HepG2 (cell line): ENCODE measurements around the gene MRPL38. TPM values are rescaled to one million over a fixed set of nuclear protein-coding genes. Genes with fewer than 3 reads are reported as not detected.

Experiments
- ATRX ChIP-seq: sonication (generic); formaldehyde crosslinking; IDR thresholded peaks from 2 replicates; pipeline ENCODE4 v1.4.0; 2020; ENCODE audit warnings: missing genetic modification reagents, borderline replicate concordance
- EEA1 ChIP-seq: sonication (generic); formaldehyde crosslinking; IDR thresholded peaks from 2 replicates; pipeline ENCODE4 v1.5.1; 2020; ENCODE audit warnings: mild to moderate bottlenecking, missing genetic modification reagents, borderline replicate concordance
- ETV5 ChIP-seq: IDR thresholded peaks from 2 replicates; pipeline ENCODE4 v1.6.1; 2018; ENCODE audit warnings: missing biosample characterization, missing genetic modification reagents, inconsistent platforms, borderline replicate concordance
- HNF4A ChIP-seq: sonication (generic); formaldehyde crosslinking; IDR thresholded peaks from 2 replicates; pipeline ENCODE4 v1.4.0; 2020; ENCODE audit warnings: missing genetic modification reagents
- KDM2A ChIP-seq: sonication (generic); formaldehyde crosslinking; IDR thresholded peaks from 2 replicates; pipeline ENCODE4 v1.4.0; 2020; ENCODE audit warnings: low read depth, missing genetic modification reagents, borderline replicate concordance
- KDM5B ChIP-seq: sonication (generic); formaldehyde crosslinking; IDR thresholded peaks from 2 replicates; pipeline ENCODE4 v1.4.0; 2020; ENCODE audit warnings: missing genetic modification reagents, mild to moderate bottlenecking, borderline replicate concordance
- MBNL3 ChIP-seq: fragments of 250-450 bp; sonication (Bioruptor Pico); conservative IDR thresholded peaks from 2 replicates; pipeline ENCODE4 v1.8.0; 2022; ENCODE audit warnings: mild to moderate bottlenecking, inconsistent platforms
- MED13 ChIP-seq: sonication (generic); formaldehyde crosslinking; IDR thresholded peaks from 2 replicates; pipeline ENCODE4 v1.5.0; 2020; ENCODE audit warnings: missing genetic modification reagents
- NPAS2 ChIP-seq: sonication (generic); formaldehyde crosslinking; IDR thresholded peaks from 2 replicates; pipeline ENCODE4 v1.8.0; 2022; ENCODE audit warnings: mild to moderate bottlenecking, missing genetic modification reagents, borderline replicate concordance
- PBX2 ChIP-seq: IDR thresholded peaks from 2 replicates; pipeline ENCODE4 v1.6.1; 2016; ENCODE audit warnings: control low read depth
- RORA ChIP-seq: sonication (generic); formaldehyde crosslinking; IDR thresholded peaks from 2 replicates; pipeline ENCODE4 v1.5.0; 2020; ENCODE audit warnings: mild to moderate bottlenecking, missing genetic modification reagents, moderate library complexity
- SKI ChIP-seq: fragments of 450-650 bp; IDR thresholded peaks from one replicate; pipeline ENCODE4 v1.6.1; 2018; ENCODE audit warnings: mild to moderate bottlenecking; ENCODE audit not compliant: partially characterized antibody
- SMARCE1 ChIP-seq: fragments of 450-650 bp; IDR thresholded peaks from 2 replicates; pipeline ENCODE4 v1.6.1; 2017; ENCODE audit warnings: borderline replicate concordance
- TAF1 ChIP-seq: sonication (generic); formaldehyde crosslinking; IDR thresholded peaks from 2 replicates; pipeline ENCODE4 v1.4.0; 2020; ENCODE audit warnings: missing genetic modification reagents
- TARDBP ChIP-seq: sonication (generic); formaldehyde crosslinking; IDR thresholded peaks from 2 replicates; pipeline ENCODE4 v1.8.0; 2022; ENCODE audit warnings: mild to moderate bottlenecking, missing genetic modification reagents
- TFDP2 ChIP-seq: sonication (generic); formaldehyde crosslinking; IDR thresholded peaks from 2 replicates; pipeline ENCODE4 v1.4.0; 2020; ENCODE audit warnings: missing genetic modification reagents
- ZFP36 ChIP-seq: fragments of 150-350 bp; IDR thresholded peaks from 2 replicates; pipeline ENCODE4 v1.6.1; 2018; ENCODE audit warnings: borderline replicate concordance, low read length, low read depth; ENCODE audit not compliant: partially characterized antibody
- ZFP62 ChIP-seq: sonication (generic); formaldehyde crosslinking; IDR thresholded peaks from 2 replicates; pipeline ENCODE4 v1.4.0; 2020; ENCODE audit warnings: missing genetic modification reagents
- ZNF7 ChIP-seq: IDR thresholded peaks from 2 replicates; pipeline ENCODE4 v1.6.1; 2016; ENCODE audit warnings: missing biosample characterization, missing genetic modification reagents
- ZNF75D ChIP-seq: sonication (generic); formaldehyde crosslinking; IDR thresholded peaks from 2 replicates; pipeline ENCODE4 v1.8.1; 2023; ENCODE audit warnings: missing genetic modification reagents, mild to moderate bottlenecking, borderline replicate concordance
- ZNF784 ChIP-seq: sonication (generic); formaldehyde crosslinking; IDR thresholded peaks from 2 replicates; pipeline ENCODE4 v1.5.1; 2020; ENCODE audit warnings: missing genetic modification reagents, mild to moderate bottlenecking, borderline replicate concordance
- polyA plus RNA-seq, 8 experiments: library from polyadenylated mRNA; depleted of rRNA in 3 of 8; stranded (reverse) in 7 of 8; unstranded in 1 of 8; fragments of >200 nt; fragmentation: Illumina TruSeq in 4 of 8; extraction: Trizol in 4 of 8; gene quantifications; 2 replicates each; pipeline versions ENCODE4 v1.2.1 to v1.2.3, GENCODE V29; 2011 to 2016; ENCODE audit warnings: low read depth in 4 of 8, missing spikeins in 1 of 8, mixed read lengths in 1 of 8; ENCODE audit not compliant: insufficient read depth in 1 of 8
- total RNA-seq, 5 experiments: library from RNA; depleted of rRNA; stranded (reverse); fragments of >200 nt; fragmentation: Illumina TruSeq; extraction: Trizol; gene quantifications; 2 replicates each; pipeline ENCODE4 v1.2.3, GENCODE V29; 2016; ENCODE audit warnings: low read depth in 1 of 5
- TF ChIP-seq, protein P1 (sequence below): sonication (generic); formaldehyde crosslinking; IDR thresholded peaks from 2 replicates; pipeline ENCODE4 v1.5.0; 2020; ENCODE audit warnings: missing genetic modification reagents
- TF ChIP-seq, protein P2 (sequence below): sonication (generic); formaldehyde crosslinking; IDR thresholded peaks from 2 replicates; pipeline ENCODE4 v1.4.0; 2020; ENCODE audit warnings: missing genetic modification reagents, mild to moderate bottlenecking, borderline replicate concordance

Gene MRPL38
- total and polyA plus RNA-seq, 2 of the 13 experiments (the other 11 are each of a cell fraction or from before 2014, with no cell fraction given), result 83.7 to 125 TPM

- TF ChIP-seq ZNF784 (CRISPR knock-in tag), result 0 out of 2 replicates have a peak, but pooled peaks have one; percentile 59
- no peak for TF ChIP-seq HNF4A (CRISPR knock-in tag)
- TF ChIP-seq ZNF75D, result peak; percentile 85; the same call in 1 of the 2 replicates
- TF ChIP-seq ZNF7, result no peak
- no peak for TF ChIP-seq KDM5B (CRISPR knock-in tag)
- TF ChIP-seq MBNL3, result no peak
- peak; percentile 2; the same call in 1 of the 2 replicates for TF ChIP-seq TAF1
- TF ChIP-seq, protein P1, sequence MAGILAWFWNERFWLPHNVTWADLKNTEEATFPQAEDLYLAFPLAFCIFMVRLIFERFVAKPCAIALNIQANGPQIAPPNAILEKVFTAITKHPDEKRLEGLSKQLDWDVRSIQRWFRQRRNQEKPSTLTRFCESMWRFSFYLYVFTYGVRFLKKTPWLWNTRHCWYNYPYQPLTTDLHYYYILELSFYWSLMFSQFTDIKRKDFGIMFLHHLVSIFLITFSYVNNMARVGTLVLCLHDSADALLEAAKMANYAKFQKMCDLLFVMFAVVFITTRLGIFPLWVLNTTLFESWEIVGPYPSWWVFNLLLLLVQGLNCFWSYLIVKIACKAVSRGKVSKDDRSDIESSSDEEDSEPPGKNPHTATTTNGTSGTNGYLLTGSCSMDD (CRISPR knock-in tag), result no peak
- no peak for TF ChIP-seq ZFP36
- TF ChIP-seq ATRX (CRISPR knock-in tag), result no peak; the same call in 1 of the 2 replicates
- TF ChIP-seq PBX2, result no peak
- TF ChIP-seq RORA (CRISPR knock-in tag), result no peak
- TF ChIP-seq SMARCE1, result no peak
- 0 out of 2 replicates have a peak, but pooled peaks have one; percentile 63 for TF ChIP-seq ZFP62 (CRISPR knock-in tag)
- peak; percentile 96 for TF ChIP-seq KDM2A (CRISPR knock-in tag)
- no peak for TF ChIP-seq SKI
- TF ChIP-seq TARDBP (CRISPR knock-in tag), result no peak
- peak; percentile 29 for TF ChIP-seq EEA1 (CRISPR knock-in tag)
- no peak for TF ChIP-seq MED13 (CRISPR knock-in tag)
- TF ChIP-seq, protein P2, sequence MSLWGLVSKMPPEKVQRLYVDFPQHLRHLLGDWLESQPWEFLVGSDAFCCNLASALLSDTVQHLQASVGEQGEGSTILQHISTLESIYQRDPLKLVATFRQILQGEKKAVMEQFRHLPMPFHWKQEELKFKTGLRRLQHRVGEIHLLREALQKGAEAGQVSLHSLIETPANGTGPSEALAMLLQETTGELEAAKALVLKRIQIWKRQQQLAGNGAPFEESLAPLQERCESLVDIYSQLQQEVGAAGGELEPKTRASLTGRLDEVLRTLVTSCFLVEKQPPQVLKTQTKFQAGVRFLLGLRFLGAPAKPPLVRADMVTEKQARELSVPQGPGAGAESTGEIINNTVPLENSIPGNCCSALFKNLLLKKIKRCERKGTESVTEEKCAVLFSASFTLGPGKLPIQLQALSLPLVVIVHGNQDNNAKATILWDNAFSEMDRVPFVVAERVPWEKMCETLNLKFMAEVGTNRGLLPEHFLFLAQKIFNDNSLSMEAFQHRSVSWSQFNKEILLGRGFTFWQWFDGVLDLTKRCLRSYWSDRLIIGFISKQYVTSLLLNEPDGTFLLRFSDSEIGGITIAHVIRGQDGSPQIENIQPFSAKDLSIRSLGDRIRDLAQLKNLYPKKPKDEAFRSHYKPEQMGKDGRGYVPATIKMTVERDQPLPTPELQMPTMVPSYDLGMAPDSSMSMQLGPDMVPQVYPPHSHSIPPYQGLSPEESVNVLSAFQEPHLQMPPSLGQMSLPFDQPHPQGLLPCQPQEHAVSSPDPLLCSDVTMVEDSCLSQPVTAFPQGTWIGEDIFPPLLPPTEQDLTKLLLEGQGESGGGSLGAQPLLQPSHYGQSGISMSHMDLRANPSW (CRISPR knock-in tag), result no peak; the same call in 1 of the 2 replicates
- peak; percentile 19; the same call in 1 of the 2 replicates for TF ChIP-seq ETV5 (CRISPR knock-in tag)
- TF ChIP-seq TFDP2 (CRISPR knock-in tag), result no peak
- TF ChIP-seq NPAS2, result no peak
Observed at GRCh38 chr17:75876938-75877751, 27.5 kb downstream of the MRPL38 start (continued).
